DMS 273 treated with DMSO at 0.1 percent for 48 hours (cell line): ENCODE measurements around the gene ZNF280C.
"Not testable (repeated sequence)": the region's sequence is repeated elsewhere in the genome, so short reads cannot be mapped to it uniquely, and the experiment has no call there.

ENCODE experiments used
- DNase-seq: peaks from one replicate; lab custom pipeline; 2025; lab: John Stamatoyannopoulos, UW

The ZNF280C gene

GRCh38 chrX:130268449-130269170, at the start of gene ZNF280C:
ZNF280C (minus strand) TSS chrX:130268899; CDS start chrX:130260449, 8,450 bp downstream.
- peak; percentile 88 for DNase-seq

GRCh38 chrX:130304587-130305368, 36.1 kb upstream of the ZNF280C start:
- DNase-seq, result no peak

GRCh38 chrX:130301977-130302376, 33.3 kb upstream of the ZNF280C start:
- DNase-seq, result no peak

GRCh38 chrX:130301405-130301804, 32.7 kb upstream of the ZNF280C start:
- no peak for DNase-seq

- DNase-seq, result no peak
These were observed 31.2 kb upstream of the ZNF280C start for GRCh38 chrX:130300010-130300282.

- no peak for DNase-seq
These were observed 30.7 kb upstream of the ZNF280C start for GRCh38 chrX:130299279-130300009.

- no peak for DNase-seq
These were observed 28.0 kb upstream of the ZNF280C start for GRCh38 chrX:130296743-130297142.

GRCh38 chrX:130296297-130296678, 27.6 kb upstream of the ZNF280C start:
- DNase-seq, result no peak

- DNase-seq, result no peak
These were observed 27.0 kb upstream of the ZNF280C start for GRCh38 chrX:130295519-130296296.

GRCh38 chrX:130287071-130287770, 18.5 kb upstream of the ZNF280C start:
- DNase-seq, result no peak

- no peak for DNase-seq
These were observed 17.0 kb upstream of the ZNF280C start for GRCh38 chrX:130285710-130286109.

GRCh38 chrX:130285069-130285620, 16.4 kb upstream of the ZNF280C start:
- no peak for DNase-seq

GRCh38 chrX:130282151-130282550, 13.5 kb upstream of the ZNF280C start:
- DNase-seq, result no peak

GRCh38 chrX:130280901-130281300, 12.2 kb upstream of the ZNF280C start:
- no peak for DNase-seq

- DNase-seq, result not testable (repeated sequence)
These were observed 3.6 kb upstream of the ZNF280C start for GRCh38 chrX:130272253-130272652.

- DNase-seq, result not testable (repeated sequence)
These were observed 692 bp upstream of the ZNF280C start for GRCh38 chrX:130269391-130269790.

- DNase-seq, result no peak
These were observed 697 bp downstream of the ZNF280C start for GRCh38 chrX:130267956-130268448.

GRCh38 chrX:130264573-130264972, 4.1 kb downstream of the ZNF280C start:
- DNase-seq, result no peak

- DNase-seq, result no peak
These were observed 5.7 kb downstream of the ZNF280C start for GRCh38 chrX:130263016-130263415.

- no peak for DNase-seq
These were observed 6.5 kb downstream of the ZNF280C start for GRCh38 chrX:130262231-130262630.

- no peak for DNase-seq
These were observed 7.3 kb downstream of the ZNF280C start for GRCh38 chrX:130261296-130261893.
